Activated T-cell treated with anti-CD3 and anti-CD28 coated beads for 24 hours (primary cell): Measurements from ENCODE around the gene DEPDC7.
A peak's percentile ranks its signal among the peaks of the same experiment; 100 is the strongest.
"Not testable (repeated sequence)": the region's sequence is repeated elsewhere in the genome, so short reads cannot be mapped to it uniquely, and the experiment has no call there.

ENCODE experiments used
- DNase-seq: peaks from one replicate; pipeline ENCODE4 v3.0.0-alpha.2; 2020; ENCODE audit warnings: low read depth

Gene DEPDC7

GRCh38 chr11:33025339-33025722 lies 9.7 kb downstream of the DEPDC7 start:
- DNase-seq, result no peak

GRCh38 chr11:33027233-33027632 lies 11.6 kb downstream of the DEPDC7 start:
- no peak for DNase-seq

GRCh38 chr11:33027846-33028536 lies 12.3 kb downstream of the DEPDC7 start:
- no peak for DNase-seq

- DNase-seq, result no peak
These were observed 12.8 kb downstream of the DEPDC7 start for GRCh38 chr11:33028537-33028914.

GRCh38 chr11:33029218-33029617 lies 13.5 kb downstream of the DEPDC7 start:
- DNase-seq, result not testable (repeated sequence)

- DNase-seq, result no peak
These were observed 17.8 kb downstream of the DEPDC7 start for GRCh38 chr11:33033493-33033892.

GRCh38 chr11:33035011-33035410 lies 19.3 kb downstream of the DEPDC7 start:
- DNase-seq, result no peak

GRCh38 chr11:33039274-33040032 lies 23.8 kb downstream of the DEPDC7 start, which contains the start of gene TCP11L1:
TSS of gene TCP11L1 (plus strand) at chr11:33039572. CDS start at chr11:33043774, 4,202 bp downstream.
- DNase-seq, result peak; percentile 75

- DNase-seq, result peak; percentile 20
These were observed 24.6 kb downstream of the DEPDC7 start for GRCh38 chr11:33040033-33040861.

GRCh38 chr11:33040862-33041453 lies 25.3 kb downstream of the DEPDC7 start:
- no peak for DNase-seq

GRCh38 chr11:33043221-33043830 lies 27.6 kb downstream of the DEPDC7 start:
- DNase-seq, result no peak

GRCh38 chr11:33044285-33044756 lies 28.6 kb downstream of the DEPDC7 start:
- DNase-seq, result no peak

- no peak for DNase-seq
These were observed 30.0 kb downstream of the DEPDC7 start for GRCh38 chr11:33045551-33046255.

GRCh38 chr11:33048701-33049100 lies 33.0 kb downstream of the DEPDC7 start:
- DNase-seq, result not testable (repeated sequence)

- DNase-seq, result not testable (repeated sequence)
These were observed 34.1 kb downstream of the DEPDC7 start for GRCh38 chr11:33049565-33050408.

- no peak for DNase-seq
These were observed 36.6 kb downstream of the DEPDC7 start for GRCh38 chr11:33052231-33052630.

GRCh38 chr11:33055375-33055774 lies 39.7 kb downstream of the DEPDC7 start:
- no peak for DNase-seq

- no peak for DNase-seq
These were observed 41.6 kb downstream of the DEPDC7 start for GRCh38 chr11:33057284-33057683.

GRCh38 chr11:33059331-33060007 lies 43.8 kb downstream of the DEPDC7 start:
- DNase-seq, result no peak
